ENCODE results near the gene TMEM255A.

The TMEM255A gene

DNA sequence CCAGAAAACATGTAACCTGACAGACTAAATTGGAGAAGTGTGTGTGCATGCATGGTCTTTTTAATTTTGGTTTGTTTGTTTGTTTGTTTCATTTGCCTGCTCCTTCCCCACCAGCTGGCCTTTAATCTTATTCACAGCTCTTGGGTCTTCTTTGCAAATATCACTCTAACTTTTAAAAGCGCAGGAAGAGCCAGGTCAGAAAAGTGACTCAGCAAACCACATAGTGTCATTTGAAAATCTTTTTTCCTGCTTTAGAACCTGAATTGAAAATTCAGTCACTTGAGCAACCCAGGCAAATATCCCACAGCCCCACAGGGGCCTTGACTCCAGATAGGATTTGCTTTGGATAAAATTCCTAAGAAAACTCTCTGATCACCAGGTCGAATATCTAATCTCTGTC lies 4.6 kb downstream of the TMEM255A start:
- TF ChIP-seq, protein P1, sequence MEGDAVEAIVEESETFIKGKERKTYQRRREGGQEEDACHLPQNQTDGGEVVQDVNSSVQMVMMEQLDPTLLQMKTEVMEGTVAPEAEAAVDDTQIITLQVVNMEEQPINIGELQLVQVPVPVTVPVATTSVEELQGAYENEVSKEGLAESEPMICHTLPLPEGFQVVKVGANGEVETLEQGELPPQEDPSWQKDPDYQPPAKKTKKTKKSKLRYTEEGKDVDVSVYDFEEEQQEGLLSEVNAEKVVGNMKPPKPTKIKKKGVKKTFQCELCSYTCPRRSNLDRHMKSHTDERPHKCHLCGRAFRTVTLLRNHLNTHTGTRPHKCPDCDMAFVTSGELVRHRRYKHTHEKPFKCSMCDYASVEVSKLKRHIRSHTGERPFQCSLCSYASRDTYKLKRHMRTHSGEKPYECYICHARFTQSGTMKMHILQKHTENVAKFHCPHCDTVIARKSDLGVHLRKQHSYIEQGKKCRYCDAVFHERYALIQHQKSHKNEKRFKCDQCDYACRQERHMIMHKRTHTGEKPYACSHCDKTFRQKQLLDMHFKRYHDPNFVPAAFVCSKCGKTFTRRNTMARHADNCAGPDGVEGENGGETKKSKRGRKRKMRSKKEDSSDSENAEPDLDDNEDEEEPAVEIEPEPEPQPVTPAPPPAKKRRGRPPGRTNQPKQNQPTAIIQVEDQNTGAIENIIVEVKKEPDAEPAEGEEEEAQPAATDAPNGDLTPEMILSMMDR (IDR thresholded peaks at IDR 0.05; ENCODE audit: low read depth, low read length) = no peak
- no peak for DNase-seq (ENCODE audit: extremely low read depth, low read depth)

DNA sequence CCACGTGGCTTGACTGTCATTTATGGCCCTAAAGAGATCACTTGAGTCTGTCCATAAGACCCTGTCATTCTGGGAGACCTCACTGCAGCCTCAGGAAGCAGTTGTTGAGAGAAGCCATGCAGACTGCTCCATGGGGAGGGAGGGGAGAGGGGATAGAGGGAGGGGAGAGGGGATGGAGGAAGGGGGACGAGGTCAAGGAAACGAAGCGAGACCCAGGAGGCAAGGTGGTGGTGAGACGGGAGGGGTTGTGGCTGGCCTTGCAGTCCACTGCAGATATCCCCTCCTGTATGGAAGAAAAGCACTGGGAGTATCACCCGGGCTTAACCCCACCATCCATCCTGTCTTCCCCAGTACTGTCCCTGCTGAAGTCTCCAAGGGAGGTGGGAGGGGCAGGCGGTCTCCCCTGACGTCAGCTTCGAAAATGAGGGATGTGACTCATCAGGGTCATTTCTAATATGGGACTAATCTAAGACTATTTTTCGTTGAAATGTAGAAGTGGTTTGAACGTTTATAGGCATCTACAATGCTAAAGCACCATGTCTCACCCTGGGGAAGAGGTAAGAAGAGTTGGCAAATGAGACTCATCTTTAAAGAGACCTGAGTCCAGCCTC lies 5.6 kb downstream of the TMEM255A start:
- no peak for DNase-seq (ENCODE audit: extremely low read depth, low read depth)
- TF ChIP-seq, protein P1 (IDR thresholded peaks at IDR 0.05; ENCODE audit: low read depth, low read length) = no peak

DNA sequence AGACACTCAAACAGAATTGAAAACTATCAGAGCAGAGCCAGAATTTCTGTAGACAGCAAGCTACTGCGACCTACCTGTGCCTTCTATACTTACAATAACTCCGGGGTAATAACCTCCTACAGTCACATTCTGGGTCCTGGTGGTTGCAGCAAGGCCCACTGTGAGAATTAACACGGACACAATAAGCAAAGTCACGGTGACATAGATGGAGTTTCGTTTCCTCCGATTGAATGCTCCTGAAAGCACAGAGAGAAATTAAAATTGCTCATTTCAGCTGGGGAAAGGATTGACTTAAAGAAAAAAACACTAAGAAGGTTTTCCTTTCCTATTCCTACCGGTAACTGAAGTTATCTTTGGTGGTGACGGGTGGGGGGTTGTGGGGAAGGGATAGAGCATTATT lies 7.0 kb downstream of the TMEM255A start:
- TF ChIP-seq, protein P1 (IDR thresholded peaks at IDR 0.05; ENCODE audit: low read depth, low read length) = no peak
- DNase-seq (ENCODE audit: extremely low read depth, low read depth) = no peak

DNA sequence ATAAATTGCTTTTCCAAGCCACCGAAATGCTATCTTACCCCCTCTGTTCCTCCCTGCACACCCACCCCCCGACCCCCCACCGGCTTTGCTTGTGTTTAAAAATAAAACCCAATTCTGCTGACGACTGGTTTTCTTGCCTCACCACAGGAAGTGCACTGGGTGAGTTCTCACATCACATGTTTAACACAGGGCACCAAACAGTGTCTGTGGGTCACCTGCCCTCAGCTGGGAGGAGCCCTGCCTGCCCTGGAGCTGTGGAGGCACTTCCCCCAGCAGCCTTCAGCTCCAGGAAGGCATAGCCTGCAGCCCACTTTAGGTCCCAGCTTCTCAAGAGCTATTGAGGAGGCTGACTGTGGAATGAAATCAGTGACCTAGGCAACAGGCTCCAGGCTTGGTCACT lies 8.8 kb downstream of the TMEM255A start:
- TF ChIP-seq, protein P1 (IDR thresholded peaks at IDR 0.05; ENCODE audit: low read depth, low read length) = no peak
- DNase-seq (ENCODE audit: extremely low read depth, low read depth) = no peak

DNA sequence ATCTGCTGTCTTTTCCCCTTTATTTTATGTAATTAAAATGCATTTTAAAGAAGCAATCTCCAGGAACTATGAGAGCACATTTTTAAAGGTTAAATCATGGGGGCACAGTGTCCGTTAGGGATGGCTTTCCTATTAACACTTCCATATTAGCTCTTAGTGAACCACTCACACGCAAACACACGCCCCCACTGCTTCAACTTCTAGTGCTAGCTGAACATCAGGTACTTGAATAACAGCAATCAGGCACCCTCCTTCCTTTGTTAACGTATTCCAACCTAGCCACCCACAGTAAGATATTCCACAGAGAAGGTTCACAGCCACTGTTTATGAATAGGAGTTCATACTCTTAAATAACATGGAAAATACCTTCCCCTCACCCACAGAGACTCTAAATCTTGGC lies 9.3 kb downstream of the TMEM255A start:
- no peak for DNase-seq (ENCODE audit: extremely low read depth, low read depth)
- TF ChIP-seq, protein P1 (IDR thresholded peaks at IDR 0.05; ENCODE audit: low read depth, low read length) = no peak

DNA sequence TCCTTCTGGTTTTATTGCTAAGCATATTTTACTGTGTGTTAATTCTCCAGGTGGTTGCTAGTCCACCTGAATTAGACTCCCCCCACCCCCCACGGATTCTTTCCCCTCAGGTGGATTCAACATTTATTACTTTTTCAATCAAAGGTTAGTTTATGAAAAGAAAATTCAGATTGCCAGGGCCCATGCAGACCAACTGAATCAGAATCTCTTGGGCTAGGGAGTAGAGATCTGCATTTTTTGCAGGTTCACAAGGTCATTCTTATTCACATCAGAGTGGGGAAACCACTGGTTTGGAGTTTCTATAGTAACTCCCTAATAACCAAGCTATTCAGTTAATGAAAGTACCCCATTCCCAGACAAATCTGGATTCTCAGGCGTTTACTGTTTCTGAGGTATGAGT lies 9.8 kb downstream of the TMEM255A start:
- TF ChIP-seq, protein P1 (IDR thresholded peaks at IDR 0.05; ENCODE audit: low read depth, low read length) = no peak

DNA sequence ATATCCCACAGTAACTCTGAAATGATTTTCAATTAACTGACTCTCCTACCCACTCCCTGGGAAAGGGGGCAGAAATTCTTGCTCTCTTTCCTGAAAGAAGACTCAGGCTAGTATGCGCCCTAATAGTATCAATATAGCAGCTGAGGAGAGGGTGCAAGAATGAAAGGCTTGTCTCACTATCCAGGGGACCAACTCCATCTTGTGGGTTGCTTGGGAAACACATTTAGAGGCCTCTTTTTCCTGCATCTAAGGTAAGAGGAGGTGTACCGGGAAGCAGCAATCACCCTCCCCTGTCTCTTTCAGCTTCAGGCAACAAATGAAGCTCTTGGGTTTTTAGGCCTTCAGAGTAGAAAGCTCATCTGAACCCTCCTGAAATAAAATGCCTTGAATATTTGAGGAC lies 11.3 kb downstream of the TMEM255A start:
- TF ChIP-seq, protein P1 (IDR thresholded peaks at IDR 0.05; ENCODE audit: low read depth, low read length) = no peak
- DNase-seq (ENCODE audit: extremely low read depth, low read depth) = no peak

More for the DNA sequence above, 9.8 kb downstream of the TMEM255A start:
- no peak for DNase-seq (ENCODE audit: extremely low read depth, low read depth)

All from AG09319 (cell line).